Activated T-helper 17 cell treated with anti-CD3 and anti-CD28 coated beads, Interleukin-2, amount 50 U/mL, for 72 hours (primary cell): Measurements from ENCODE around the gene MOGAT3. TPM values are rescaled to one million over a fixed set of nuclear protein-coding genes. Genes with fewer than 3 reads are reported as not detected.

ENCODE experiments used
- ATAC-seq: fragments of 150-1000 bp; cut with Tn5 transposase; replicated peaks from 2 replicates; pipeline ENCODE4 v1.10.0; 2021; ENCODE audit warnings: mild to moderate bottlenecking, moderate library complexity
- H3K27ac Mint-ChIP-seq: one replicate; pipeline ENCODE4 v1.8.0; 2022; ENCODE audit warnings: mixed read lengths
- H3K27me3 Mint-ChIP-seq: one replicate; pipeline ENCODE4 v1.8.0; 2022; ENCODE audit warnings: mixed read lengths
- H3K36me3 Mint-ChIP-seq: one replicate; pipeline ENCODE4 v1.8.0; 2022; ENCODE audit warnings: low read depth, mild to moderate bottlenecking, mixed read lengths
- H3K4me1 Mint-ChIP-seq: one replicate; pipeline ENCODE4 v1.8.0; 2022; ENCODE audit warnings: mixed read lengths
- H3K4me3 Mint-ChIP-seq: one replicate; pipeline ENCODE4 v1.8.0; 2022; ENCODE audit warnings: mild to moderate bottlenecking, mixed read lengths
- H3K9me3 Mint-ChIP-seq: one replicate; pipeline ENCODE4 v1.8.0; 2022; ENCODE audit warnings: mixed read lengths
- total RNA-seq, 2 donors: library from RNA; stranded (reverse); gene quantifications; one replicate each; pipeline ENCODE4 v1.2.3, GENCODE V29; 2022

The MOGAT3 gene
- not detected for total RNA-seq

GRCh38 chr7:101200862-101201599 is at the start of gene MOGAT3:
MOGAT3 (minus strand) TSS chr7:101201036; CDS start chr7:101200854, 182 bp downstream.
- ATAC-seq = no peak
- Mint-ChIP-seq H3K27me3 (peaks cover 16% of the 10 kb centered on the region), H3K4me3 (peak within 1 kb of the TSS; percentile 27), H3K27ac (no peak within 1 kb of the TSS), H3K4me1 (peaks cover 8% of the 10 kb centered on the region), H3K36me3 (peaks cover 5% of the 10 kb centered on the region), H3K9me3 (no peaks in the 10 kb centered on the region)

- Mint-ChIP-seq H3K9me3 (no peaks in the 10 kb centered on the region), H3K4me3 (peak overlapping the region; percentile 98), H3K36me3 (peaks cover 55% of the 10 kb centered on the region), H3K4me1 (peaks cover 21% of the 10 kb centered on the region), H3K27ac (peak overlapping the region; percentile 63), H3K27me3 (no peaks in the 10 kb centered on the region)
- ATAC-seq = no peak
These were observed 49.5 kb upstream of the MOGAT3 start for GRCh38 chr7:101250324-101250723.

GRCh38 chr7:101248276-101248675 is 47.4 kb upstream of the MOGAT3 start:
- peaks cover 69% of the 10 kb centered on the region for H3K36me3 Mint-ChIP-seq
- H3K9me3 Mint-ChIP-seq = no peaks in the 10 kb centered on the region
- H3K27me3 Mint-ChIP-seq = no peaks in the 10 kb centered on the region
- ATAC-seq = no peak
- H3K27ac Mint-ChIP-seq = no peak overlapping the region
- H3K4me3 Mint-ChIP-seq = no peak overlapping the region
- H3K4me1 Mint-ChIP-seq = peaks cover 21% of the 10 kb centered on the region

DNA sequence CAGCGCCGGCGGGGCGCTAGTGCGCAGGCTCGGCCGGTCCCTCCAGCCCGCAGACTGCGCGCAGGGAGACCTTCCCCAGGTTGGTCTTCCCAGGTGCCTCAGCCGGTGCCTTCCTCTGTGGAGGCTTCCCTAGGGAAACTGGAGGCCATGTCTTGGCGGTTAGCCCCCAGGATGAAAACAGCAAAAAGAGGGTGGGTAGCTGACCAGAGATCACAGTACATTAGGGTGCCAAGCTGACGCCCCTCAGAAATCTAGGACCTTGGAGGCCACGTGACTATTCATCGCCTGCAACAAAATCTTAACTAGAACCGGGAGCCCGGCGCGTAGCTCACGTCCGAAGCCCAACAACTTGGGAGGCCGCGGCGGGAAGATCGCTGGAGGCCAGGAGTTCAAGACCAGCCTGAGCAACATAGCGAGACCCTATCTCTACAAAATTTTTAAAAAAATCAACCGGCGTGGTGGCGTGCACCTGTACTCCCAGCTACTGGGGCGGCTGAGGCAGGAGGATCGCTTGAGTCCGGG is 44.4 kb upstream of the MOGAT3 start:
- no peaks in the 10 kb centered on the region for H3K27me3 Mint-ChIP-seq
- H3K4me3 Mint-ChIP-seq = peak overlapping the region; percentile 79
- no peak for ATAC-seq
- no peaks in the 10 kb centered on the region for H3K9me3 Mint-ChIP-seq
- peaks cover 65% of the 10 kb centered on the region for H3K36me3 Mint-ChIP-seq
- H3K27ac Mint-ChIP-seq = peak overlapping the region; percentile 79
- H3K4me1 Mint-ChIP-seq = peaks cover 9% of the 10 kb centered on the region

- peak; percentile 94 for ATAC-seq
- H3K27me3 Mint-ChIP-seq = no peaks in the 10 kb centered on the region
- peak within 1 kb of the TSS; percentile 79 for H3K27ac Mint-ChIP-seq
These were observed 43.7 kb upstream of the MOGAT3 start, which contains the start of gene FIS1 for GRCh38 chr7:101244375-101245146. FIS1 (minus strand) TSS chr7:101245081; CDS start chr7:101245004, 77 bp downstream.

GRCh38 chr7:101243646-101244374 is 43.0 kb upstream of the MOGAT3 start:
- Mint-ChIP-seq H3K27ac (peak overlapping the region; percentile 79), H3K4me3 (peak overlapping the region; percentile 79), H3K4me1 (peaks cover 4% of the 10 kb centered on the region), H3K9me3 (no peaks in the 10 kb centered on the region), H3K36me3 (peaks cover 64% of the 10 kb centered on the region), H3K27me3 (no peaks in the 10 kb centered on the region)
- ATAC-seq = no peak

More at GRCh38 chr7:101244375-101245146, 43.7 kb upstream of the MOGAT3 start, which contains the start of gene FIS1:
- Mint-ChIP-seq H3K4me1 (peaks cover 4% of the 10 kb centered on the region), H3K9me3 (no peaks in the 10 kb centered on the region), H3K4me3 (peak within 1 kb of the TSS; percentile 79), H3K36me3 (peaks cover 65% of the 10 kb centered on the region)

GRCh38 chr7:101241443-101242349 is 40.9 kb upstream of the MOGAT3 start:
- no peaks in the 10 kb centered on the region for H3K9me3 Mint-ChIP-seq
- no peak overlapping the region for H3K4me3 Mint-ChIP-seq
- no peak for ATAC-seq
- no peak overlapping the region for H3K27ac Mint-ChIP-seq
- no peaks in the 10 kb centered on the region for H3K4me1 Mint-ChIP-seq
- H3K27me3 Mint-ChIP-seq = no peaks in the 10 kb centered on the region
- peaks cover 47% of the 10 kb centered on the region for H3K36me3 Mint-ChIP-seq

DNA sequence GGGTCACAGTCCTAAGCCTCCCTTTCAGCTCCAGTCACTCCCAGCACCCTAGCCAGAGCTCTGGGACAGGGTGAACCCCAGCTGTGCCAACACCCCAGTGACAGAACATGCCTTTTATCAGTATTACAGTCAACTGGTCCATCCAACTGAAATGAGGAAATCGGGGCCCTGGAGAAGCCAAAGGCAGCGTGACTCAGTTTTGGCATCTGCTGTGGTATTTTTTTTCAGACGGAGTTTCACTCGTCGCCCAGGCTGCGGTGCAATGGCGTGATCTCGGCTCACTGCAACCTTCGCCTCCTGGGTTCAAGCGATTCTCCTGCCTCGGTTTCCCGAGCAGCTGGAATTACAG is 40.2 kb upstream of the MOGAT3 start:
- Mint-ChIP-seq H3K27ac (no peak overlapping the region), H3K4me1 (no peaks in the 10 kb centered on the region), H3K27me3 (no peaks in the 10 kb centered on the region), H3K36me3 (peaks cover 47% of the 10 kb centered on the region), H3K9me3 (no peaks in the 10 kb centered on the region), H3K4me3 (no peak overlapping the region)
- no peak for ATAC-seq

- Mint-ChIP-seq H3K4me1 (no peaks in the 10 kb centered on the region), H3K36me3 (peaks cover 43% of the 10 kb centered on the region), H3K9me3 (no peaks in the 10 kb centered on the region), H3K27ac (no peak overlapping the region), H3K4me3 (no peak overlapping the region), H3K27me3 (no peaks in the 10 kb centered on the region)
- ATAC-seq = no peak
These were observed 39.6 kb upstream of the MOGAT3 start for GRCh38 chr7:101240226-101241014.

GRCh38 chr7:101239951-101240220 is 39.0 kb upstream of the MOGAT3 start:
- Mint-ChIP-seq H3K36me3 (peaks cover 37% of the 10 kb centered on the region), H3K27me3 (no peaks in the 10 kb centered on the region), H3K4me3 (no peak overlapping the region), H3K27ac (no peak overlapping the region), H3K9me3 (no peaks in the 10 kb centered on the region), H3K4me1 (no peaks in the 10 kb centered on the region)
- ATAC-seq = no peak

- H3K9me3 Mint-ChIP-seq = no peaks in the 10 kb centered on the region
- peaks cover 33% of the 10 kb centered on the region for H3K36me3 Mint-ChIP-seq
- no peak overlapping the region for H3K27ac Mint-ChIP-seq
- no peaks in the 10 kb centered on the region for H3K4me1 Mint-ChIP-seq
- H3K4me3 Mint-ChIP-seq = no peak overlapping the region
- ATAC-seq = no peak
- H3K27me3 Mint-ChIP-seq = no peaks in the 10 kb centered on the region
These were observed 38.5 kb upstream of the MOGAT3 start for GRCh38 chr7:101239191-101239950.

GRCh38 chr7:101238226-101239182 is 37.7 kb upstream of the MOGAT3 start:
- Mint-ChIP-seq H3K36me3 (peaks cover 29% of the 10 kb centered on the region), H3K27ac (no peak overlapping the region), H3K27me3 (no peaks in the 10 kb centered on the region), H3K9me3 (no peaks in the 10 kb centered on the region), H3K4me1 (no peaks in the 10 kb centered on the region), H3K4me3 (no peak overlapping the region)
- ATAC-seq = no peak
